H9 (cell line): Measurements from ENCODE around the gene KCNK13. TPM values are rescaled to one million over a fixed set of nuclear protein-coding genes. Genes with fewer than 3 reads are reported as not detected.

Experiments
- DNase-seq: peaks from one replicate; pipeline ENCODE4 v3.0.0-alpha.2; 2017
- H2AFZ ChIP-seq: one replicate; pipeline ENCODE4 v1.6.1; 2013; ENCODE audit warnings: mild to moderate bottlenecking, low read length, control low read depth, moderate library complexity
- H2AK5ac ChIP-seq: 2 replicates; pipeline ENCODE4 v1.6.1; 2013; ENCODE audit warnings: low read length, control low read depth, mixed read lengths; ENCODE audit not compliant: insufficient read length
- H2BK120ac ChIP-seq: one replicate; pipeline ENCODE4 v1.6.1; 2013; ENCODE audit warnings: low read depth, mild to moderate bottlenecking, low read length, control low read depth, inconsistent platforms; ENCODE audit not compliant: poor library complexity, severe bottlenecking
- H2BK12ac ChIP-seq: 2 replicates; pipeline ENCODE4 v1.6.1; 2013; ENCODE audit warnings: low read length, control low read depth, mixed read lengths, low read depth; ENCODE audit not compliant: insufficient read length
- H2BK15ac ChIP-seq: 2 replicates; pipeline ENCODE4 v1.6.1; 2013; ENCODE audit warnings: low read depth, low read length, control low read depth
- H2BK20ac ChIP-seq: one replicate; pipeline ENCODE4 v1.6.1; 2013; ENCODE audit warnings: low read depth, mild to moderate bottlenecking, low read length, control low read depth, inconsistent platforms; ENCODE audit not compliant: poor library complexity, severe bottlenecking
- H2BK5ac ChIP-seq: 2 replicates; pipeline ENCODE4 v1.6.1; 2013; ENCODE audit warnings: low read length, control low read depth, mixed read lengths; ENCODE audit not compliant: insufficient read length
- H3K14ac ChIP-seq: 2 replicates; pipeline ENCODE4 v1.6.1; 2013; ENCODE audit warnings: low read length, control low read depth; ENCODE audit not compliant: insufficient read depth
- H3K18ac ChIP-seq: 2 replicates; pipeline ENCODE4 v1.6.1; 2013; ENCODE audit warnings: low read depth, mild to moderate bottlenecking, mixed read lengths, low read length, control low read depth; ENCODE audit not compliant: insufficient read length
- H3K23ac ChIP-seq: 2 replicates; pipeline ENCODE4 v1.6.1; 2013; ENCODE audit warnings: low read length, control low read depth, mixed read lengths, low read depth; ENCODE audit not compliant: insufficient read length
- H3K23me2 ChIP-seq: 2 replicates; pipeline ENCODE4 v1.6.1; 2013; ENCODE audit warnings: low read depth, mild to moderate bottlenecking, mixed read lengths, low read length, control low read depth; ENCODE audit not compliant: insufficient read length, poor library complexity, severe bottlenecking
- H3K27ac ChIP-seq: 2 replicates; pipeline ENCODE4 v1.5.1; 2013; ENCODE audit warnings: low read length, control low read depth, mixed read lengths, low read depth; ENCODE audit not compliant: insufficient read length
- H3K27me3 ChIP-seq: 2 replicates; pipeline ENCODE4 v1.6.1; 2013; ENCODE audit warnings: low read length, control low read depth, inconsistent platforms; ENCODE audit not compliant: insufficient read depth
- H3K4ac ChIP-seq: 2 replicates; pipeline ENCODE4 v1.6.1; 2013; ENCODE audit warnings: low read depth, mild to moderate bottlenecking, control low read depth, inconsistent platforms, low read length, moderate library complexity
- H3K4me1 ChIP-seq: 2 replicates; pipeline ENCODE4 v1.6.1; 2013; ENCODE audit warnings: low read length, control low read depth, inconsistent platforms; ENCODE audit not compliant: insufficient read depth
- H3K4me2 ChIP-seq: 2 replicates; pipeline ENCODE4 v1.6.1; 2013; ENCODE audit warnings: low read length, control low read depth, mixed read lengths; ENCODE audit not compliant: insufficient read length, insufficient read depth
- H3K56ac ChIP-seq: 2 replicates; pipeline ENCODE4 v1.6.1; 2013; ENCODE audit warnings: low read depth, mild to moderate bottlenecking, mixed read lengths, low read length, control low read depth; ENCODE audit not compliant: insufficient read length
- H3K79me1 ChIP-seq: 2 replicates; pipeline ENCODE4 v1.6.1; 2013; ENCODE audit warnings: low read depth, mild to moderate bottlenecking, moderate library complexity, low read length, control low read depth, inconsistent platforms; ENCODE audit not compliant: insufficient read depth, poor library complexity, severe bottlenecking
- H3K79me2 ChIP-seq: 2 replicates; pipeline ENCODE4 v1.6.1; 2013; ENCODE audit warnings: low read length, control low read depth, inconsistent platforms; ENCODE audit not compliant: insufficient read depth
- H3K9ac ChIP-seq: 2 replicates; pipeline ENCODE4 v1.6.1; 2013; ENCODE audit warnings: low read length, control low read depth, mixed read lengths; ENCODE audit not compliant: insufficient read length; ENCODE audit errors: extremely low read depth
- H3K9me3 ChIP-seq: one replicate; pipeline ENCODE4 v1.6.1; 2013; ENCODE audit warnings: low read depth, low read length, inconsistent platforms; ENCODE audit not compliant: control insufficient read depth
- H3T11ph ChIP-seq: one replicate; pipeline ENCODE4 v1.6.1; 2013; ENCODE audit warnings: mild to moderate bottlenecking, low read length, control low read depth, inconsistent platforms
- H4K20me1 ChIP-seq: one replicate; pipeline ENCODE4 v1.6.1; 2013; ENCODE audit not compliant: control insufficient read depth, insufficient read length, insufficient read depth
- H4K5ac ChIP-seq: 2 replicates; pipeline ENCODE4 v1.6.1; 2013; ENCODE audit warnings: low read depth, mild to moderate bottlenecking, mixed read lengths, low read length, control low read depth; ENCODE audit not compliant: insufficient read length
- H4K8ac ChIP-seq: replicated peaks from 2 replicates; pipeline ENCODE4 v1.6.1; 2013; ENCODE audit warnings: low read length, control low read depth, mixed read lengths, low read depth; ENCODE audit not compliant: insufficient read length
- H4K91ac ChIP-seq: 2 replicates; pipeline ENCODE4 v1.6.1; 2013; ENCODE audit warnings: low read depth, mild to moderate bottlenecking, moderate library complexity, mixed read lengths, low read length, control low read depth; ENCODE audit not compliant: insufficient read length
- H3K27ac Mint-ChIP-seq, 3 experiments: 2 replicates in 2 of 3; 3 replicates in 1 of 3; pipeline ENCODE4 v1.8.0; 2020 to 2021; ENCODE audit warnings: mixed read lengths in 3 of 3, mild to moderate bottlenecking in 1 of 3, moderate library complexity in 1 of 3
- H3K27me3 Mint-ChIP-seq: 2 replicates; pipeline ENCODE4 v1.8.0; 2021; ENCODE audit warnings: low read depth, mild to moderate bottlenecking, moderate library complexity, mixed read lengths
- H3K36me3 Mint-ChIP-seq, 3 experiments: 2 replicates in 2 of 3; 3 replicates in 1 of 3; pipeline ENCODE4 v1.8.0; 2020 to 2021; ENCODE audit warnings: low read depth in 3 of 3, mixed read lengths in 3 of 3; ENCODE audit not compliant: insufficient read depth in 1 of 3
- H3K4me1 Mint-ChIP-seq, 2 experiments: 2 replicates each; pipeline ENCODE4 v1.8.0; 2020; ENCODE audit warnings: mixed read lengths in 2 of 2
- H3K4me3 Mint-ChIP-seq, 2 experiments: 2 replicates in 1 of 2; 3 replicates in 1 of 2; pipeline ENCODE4 v1.8.0; 2020 to 2021; ENCODE audit warnings: mild to moderate bottlenecking in 2 of 2, mixed read lengths in 2 of 2, moderate library complexity in 1 of 2
- H3K9me3 Mint-ChIP-seq, 2 experiments: 2 replicates in 1 of 2; 3 replicates in 1 of 2; pipeline ENCODE4 v1.8.0; 2020; ENCODE audit warnings: mild to moderate bottlenecking in 2 of 2, mixed read lengths in 2 of 2, moderate library complexity in 1 of 2
- WGBS: extraction: QIAGEN DNeasy Blood & Tissue Kit; methylation state at CpG from one replicate; pipeline ENCODE4 v1.1.7; 2013; ENCODE audit warnings: missing lambda C conversion rate, low lambda C conversion rate, mixed read lengths; ENCODE audit not compliant: insufficient read length; ENCODE audit errors: extremely low coverage; 5-methylcytosine and 5-hydroxymethylcytosine counted together
- total RNA-seq: library from RNA; stranded (reverse); gene quantifications from 2 replicates; pipeline ENCODE4 v1.2.1, GENCODE V29; 2021
- TF ChIP-seq, protein P1 (sequence below): fragments of 200-600 bp; sonication (generic); conservative IDR thresholded peaks from 3 replicates; pipeline ENCODE4 v1.8.0; 2021; ENCODE audit warnings: antibody characterized with exemption, mild to moderate bottlenecking

Gene KCNK13
- total RNA-seq, 1 experiment from 2014 or later: 0.39 TPM

GRCh38 chr14:90072350-90072749 lies 10.6 kb downstream of the KCNK13 start:
- Histone ChIP-seq H3K56ac (no peak overlapping the region), H2BK120ac (no peak overlapping the region), H3K9ac (no peak overlapping the region), H4K5ac (no peak overlapping the region), H3K4me1 (no peaks in the 10 kb centered on the region), H3K79me2 (no peaks in the 10 kb centered on the region), H2BK15ac (no peak overlapping the region), H3K23ac (no peak overlapping the region), H4K8ac (no peak overlapping the region), H2BK20ac (no peak overlapping the region), H3K27ac (no peak overlapping the region), H3K27me3 (no peaks in the 10 kb centered on the region; the same call in 1 of the 2 replicates), H3K23me2 (no peaks in the 10 kb centered on the region), H4K20me1 (no peaks in the 10 kb centered on the region), H2AK5ac (no peak overlapping the region), H3K4ac (no peak overlapping the region), H3T11ph (no peak overlapping the region), H2AFZ (no peak overlapping the region), H3K14ac (no peak overlapping the region), H2BK5ac (no peak overlapping the region), H2BK12ac (no peak overlapping the region), H3K9me3 (no peaks in the 10 kb centered on the region), H3K18ac (no peak overlapping the region), H3K79me1 (no peaks in the 10 kb centered on the region), H3K4me2 (no peak overlapping the region), H4K91ac (no peak overlapping the region)
- TF ChIP-seq, protein P1, sequence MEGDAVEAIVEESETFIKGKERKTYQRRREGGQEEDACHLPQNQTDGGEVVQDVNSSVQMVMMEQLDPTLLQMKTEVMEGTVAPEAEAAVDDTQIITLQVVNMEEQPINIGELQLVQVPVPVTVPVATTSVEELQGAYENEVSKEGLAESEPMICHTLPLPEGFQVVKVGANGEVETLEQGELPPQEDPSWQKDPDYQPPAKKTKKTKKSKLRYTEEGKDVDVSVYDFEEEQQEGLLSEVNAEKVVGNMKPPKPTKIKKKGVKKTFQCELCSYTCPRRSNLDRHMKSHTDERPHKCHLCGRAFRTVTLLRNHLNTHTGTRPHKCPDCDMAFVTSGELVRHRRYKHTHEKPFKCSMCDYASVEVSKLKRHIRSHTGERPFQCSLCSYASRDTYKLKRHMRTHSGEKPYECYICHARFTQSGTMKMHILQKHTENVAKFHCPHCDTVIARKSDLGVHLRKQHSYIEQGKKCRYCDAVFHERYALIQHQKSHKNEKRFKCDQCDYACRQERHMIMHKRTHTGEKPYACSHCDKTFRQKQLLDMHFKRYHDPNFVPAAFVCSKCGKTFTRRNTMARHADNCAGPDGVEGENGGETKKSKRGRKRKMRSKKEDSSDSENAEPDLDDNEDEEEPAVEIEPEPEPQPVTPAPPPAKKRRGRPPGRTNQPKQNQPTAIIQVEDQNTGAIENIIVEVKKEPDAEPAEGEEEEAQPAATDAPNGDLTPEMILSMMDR: no peak
- H3K4me1 Mint-ChIP-seq: no peaks in the 10 kb centered on the region
- no peaks in the 10 kb centered on the region for H3K36me3 Mint-ChIP-seq
- no peaks in the 10 kb centered on the region for H3K9me3 Mint-ChIP-seq
- no peak overlapping the region for H3K4me3 Mint-ChIP-seq
- peaks cover 55% of the 10 kb centered on the region for H3K27me3 Mint-ChIP-seq
- H3K27ac Mint-ChIP-seq: no peak overlapping the region
- no CpG with 5 or more reads among the region's 6 CpGs for WGBS
- DNase-seq: no peak
